ENCODE measurements around the gene STRA8. TPM values are rescaled to one million over a fixed set of nuclear protein-coding genes. Genes with fewer than 3 reads are reported as not detected.

The STRA8 gene
- total RNA-seq, 1 experiment from 2014 or later = not detected

- TF ChIP-seq, protein P1, sequence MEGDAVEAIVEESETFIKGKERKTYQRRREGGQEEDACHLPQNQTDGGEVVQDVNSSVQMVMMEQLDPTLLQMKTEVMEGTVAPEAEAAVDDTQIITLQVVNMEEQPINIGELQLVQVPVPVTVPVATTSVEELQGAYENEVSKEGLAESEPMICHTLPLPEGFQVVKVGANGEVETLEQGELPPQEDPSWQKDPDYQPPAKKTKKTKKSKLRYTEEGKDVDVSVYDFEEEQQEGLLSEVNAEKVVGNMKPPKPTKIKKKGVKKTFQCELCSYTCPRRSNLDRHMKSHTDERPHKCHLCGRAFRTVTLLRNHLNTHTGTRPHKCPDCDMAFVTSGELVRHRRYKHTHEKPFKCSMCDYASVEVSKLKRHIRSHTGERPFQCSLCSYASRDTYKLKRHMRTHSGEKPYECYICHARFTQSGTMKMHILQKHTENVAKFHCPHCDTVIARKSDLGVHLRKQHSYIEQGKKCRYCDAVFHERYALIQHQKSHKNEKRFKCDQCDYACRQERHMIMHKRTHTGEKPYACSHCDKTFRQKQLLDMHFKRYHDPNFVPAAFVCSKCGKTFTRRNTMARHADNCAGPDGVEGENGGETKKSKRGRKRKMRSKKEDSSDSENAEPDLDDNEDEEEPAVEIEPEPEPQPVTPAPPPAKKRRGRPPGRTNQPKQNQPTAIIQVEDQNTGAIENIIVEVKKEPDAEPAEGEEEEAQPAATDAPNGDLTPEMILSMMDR (conservative IDR thresholded peaks at IDR 0.05) = no peak
Observed at GRCh38 chr7:135277161-135277560, 43.5 kb downstream of the STRA8 start.

More at GRCh38 chr7:135277161-135277560, 43.5 kb downstream of the STRA8 start:
- DNase-seq = peak; percentile 20
- no peak overlapping the region for H3K9ac ChIP-seq (ENCODE audit: extremely low read depth, insufficient read length, low read length)
- no peak overlapping the region for H4K5ac ChIP-seq (ENCODE audit: insufficient read length, low read depth, low read length)
- H3K4me2 ChIP-seq (ENCODE audit: insufficient read depth, insufficient read length, low read length) = no peak overlapping the region
- no peak overlapping the region for H2BK20ac ChIP-seq (ENCODE audit: low read depth, low read length, poor library complexity, severe bottlenecking)
- H4K20me1 ChIP-seq (ENCODE audit: control insufficient read depth, insufficient read depth, insufficient read length) = no peaks in the 10 kb centered on the region
- Mint-ChIP-seq H3K27me3 (ENCODE audit: low read depth) (peaks cover 5% of the 10 kb centered on the region; the same call in 1 of the 2 replicates), H3K9me3 (peaks cover 3 to 9% of the 10 kb centered on the region in 2 experiments; a peak in 3 of 5 replicates), H3K27ac (no peak overlapping the region), H3K4me1 (no peaks in the 10 kb centered on the region), H3K36me3 (ENCODE audit: insufficient read depth in 1 of 3, low read depth in 3 of 3) (peaks cover 0 to 3% (median 0%) of the 10 kb centered on the region in 3 experiments; a peak in 1 of 7 replicates), H3K4me3 (no peak overlapping the region)
- no peak overlapping the region for H2AFZ ChIP-seq (ENCODE audit: low read length)
- H4K91ac ChIP-seq (ENCODE audit: insufficient read length, low read depth, low read length) = no peak overlapping the region
- H3K56ac ChIP-seq (ENCODE audit: insufficient read length, low read depth, low read length) = no peak overlapping the region
- no peak overlapping the region for H2BK15ac ChIP-seq (ENCODE audit: low read depth, low read length)
- no peaks in the 10 kb centered on the region for H3K9me3 ChIP-seq (ENCODE audit: control insufficient read depth, low read depth, low read length)
- WGBS (ENCODE audit: extremely low coverage, insufficient read length, low lambda C conversion rate) = no CpG with 5 or more reads among the region's 13 CpGs
- H4K8ac ChIP-seq (replicated peaks; ENCODE audit: insufficient read length, low read depth, low read length) = no peak overlapping the region
- no peak overlapping the region for H3K27ac ChIP-seq (ENCODE audit: insufficient read length, low read depth, low read length)
- no peak overlapping the region for H3K14ac ChIP-seq (ENCODE audit: insufficient read depth, low read length)
- H3K79me1 ChIP-seq (ENCODE audit: insufficient read depth, low read depth, low read length, poor library complexity, severe bottlenecking) = no peaks in the 10 kb centered on the region
- H3K27me3 ChIP-seq (ENCODE audit: insufficient read depth, low read length) = no peaks in the 10 kb centered on the region
- no peak overlapping the region for H2BK12ac ChIP-seq (ENCODE audit: insufficient read length, low read depth, low read length)
- H3K18ac ChIP-seq (ENCODE audit: insufficient read length, low read depth, low read length) = no peak overlapping the region
- H2BK5ac ChIP-seq (ENCODE audit: insufficient read length, low read length) = no peak overlapping the region
- no peaks in the 10 kb centered on the region for H3K23me2 ChIP-seq (ENCODE audit: insufficient read length, low read depth, low read length, poor library complexity, severe bottlenecking)
- H3K23ac ChIP-seq (ENCODE audit: insufficient read length, low read depth, low read length) = no peak overlapping the region
- H3K79me2 ChIP-seq (ENCODE audit: insufficient read depth, low read length) = no peaks in the 10 kb centered on the region
- no peak overlapping the region for H2BK120ac ChIP-seq (ENCODE audit: low read depth, low read length, poor library complexity, severe bottlenecking)
- no peak overlapping the region for H3K4ac ChIP-seq (ENCODE audit: low read depth, low read length)
- H3K4me1 ChIP-seq (ENCODE audit: insufficient read depth, low read length) = no peaks in the 10 kb centered on the region
- H2AK5ac ChIP-seq (ENCODE audit: insufficient read length, low read length) = no peak overlapping the region
- H3T11ph ChIP-seq (ENCODE audit: low read length) = no peak overlapping the region

Data from H9 (cell line).